HG02852 (cell line): ENCODE measurements around the gene NEIL1.
"Not testable (repeated sequence)": the region's sequence is repeated elsewhere in the genome, so short reads cannot be mapped to it uniquely, and the experiment has no call there.

Experiments
- ATAC-seq: cut with Tn5 transposase; IDR thresholded peaks from one replicate; pipeline ENCODE4 v1.9.1; 2021; ENCODE audit warnings: mild to moderate bottlenecking, moderate library complexity; ENCODE audit not compliant: unreplicated experiment

NEIL1 gene, protein sequence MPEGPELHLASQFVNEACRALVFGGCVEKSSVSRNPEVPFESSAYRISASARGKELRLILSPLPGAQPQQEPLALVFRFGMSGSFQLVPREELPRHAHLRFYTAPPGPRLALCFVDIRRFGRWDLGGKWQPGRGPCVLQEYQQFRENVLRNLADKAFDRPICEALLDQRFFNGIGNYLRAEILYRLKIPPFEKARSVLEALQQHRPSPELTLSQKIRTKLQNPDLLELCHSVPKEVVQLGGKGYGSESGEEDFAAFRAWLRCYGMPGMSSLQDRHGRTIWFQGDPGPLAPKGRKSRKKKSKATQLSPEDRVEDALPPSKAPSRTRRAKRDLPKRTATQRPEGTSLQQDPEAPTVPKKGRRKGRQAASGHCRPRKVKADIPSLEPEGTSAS

GRCh38 chr15:75346796-75347221, at the start of gene NEIL1:
TSS of gene NEIL1 (plus strand) at chr15:75347039. CDS start at chr15:75348906, 1,867 bp downstream.
- no peak for ATAC-seq

DNA sequence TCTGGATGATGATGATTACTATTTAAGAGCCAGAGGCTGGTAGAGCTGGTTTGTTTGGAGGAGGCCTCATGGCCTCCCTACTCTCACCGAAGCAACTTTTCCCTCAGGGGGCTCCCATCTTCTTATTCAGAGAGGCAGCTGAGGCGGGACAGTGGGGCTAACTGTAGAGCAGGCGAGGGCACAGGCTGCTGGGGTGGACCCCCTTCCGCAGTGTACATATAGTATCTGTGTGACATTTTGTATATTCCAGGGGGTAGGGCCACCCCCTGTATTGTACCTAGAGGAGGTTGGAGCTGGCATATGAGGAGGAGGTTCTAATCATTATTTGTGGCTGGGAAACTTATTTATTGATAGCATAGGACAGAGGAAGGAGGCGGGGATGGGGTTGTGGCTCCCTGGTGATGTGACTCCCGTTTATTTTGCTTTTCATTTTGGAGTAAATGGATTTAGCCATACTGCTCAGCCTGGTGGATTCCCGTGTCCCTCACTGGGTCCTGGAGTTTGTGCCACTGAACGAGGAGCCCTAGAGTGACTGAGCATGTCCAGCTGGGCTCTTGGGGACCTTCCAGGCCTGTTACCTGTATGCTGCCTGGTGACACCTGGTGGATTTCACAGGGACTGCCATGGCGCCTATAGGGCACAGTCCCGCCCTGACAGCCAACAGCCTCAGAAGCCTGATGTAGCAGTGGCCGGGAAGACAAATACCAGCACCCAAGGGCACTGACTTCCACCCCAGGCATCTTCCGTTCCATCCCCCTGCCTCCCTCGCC, 48.1 kb upstream of the NEIL1 start:
- ATAC-seq, result not testable (repeated sequence)

GRCh38 chr15:75299311-75299688, 47.5 kb upstream of the NEIL1 start:
- not testable (repeated sequence) for ATAC-seq

GRCh38 chr15:75300026-75300425, 46.8 kb upstream of the NEIL1 start:
- ATAC-seq, result not testable (repeated sequence)

- no peak for ATAC-seq
These were observed 44.5 kb upstream of the NEIL1 start for GRCh38 chr15:75302318-75302717.

- ATAC-seq, result not testable (repeated sequence)
These were observed 44.1 kb upstream of the NEIL1 start for GRCh38 chr15:75302753-75303152.

DNA sequence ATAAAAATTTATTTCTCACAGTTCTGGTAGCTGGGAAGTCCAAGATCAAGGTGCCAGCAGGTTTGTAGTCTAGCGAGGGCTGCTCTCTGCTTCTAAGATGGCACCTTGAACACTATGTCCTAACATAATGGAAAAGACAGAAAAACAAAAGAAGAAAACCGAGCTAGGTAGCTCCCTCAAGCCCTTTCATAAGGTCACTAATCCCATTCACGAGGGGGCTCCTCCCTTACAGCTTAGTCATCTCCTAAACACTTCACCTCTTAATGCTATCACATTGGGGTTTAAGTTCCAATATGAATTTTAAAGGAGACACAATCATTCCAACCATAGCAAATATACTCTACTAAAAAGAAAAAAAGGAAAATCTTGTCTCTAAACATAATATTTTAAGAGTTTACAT, 40.7 kb upstream of the NEIL1 start:
- no peak for ATAC-seq

- ATAC-seq, result no peak
These were observed 39.0 kb upstream of the NEIL1 start for GRCh38 chr15:75307778-75308390.

- no peak for ATAC-seq
These were observed 37.1 kb upstream of the NEIL1 start for GRCh38 chr15:75309711-75310110.

DNA sequence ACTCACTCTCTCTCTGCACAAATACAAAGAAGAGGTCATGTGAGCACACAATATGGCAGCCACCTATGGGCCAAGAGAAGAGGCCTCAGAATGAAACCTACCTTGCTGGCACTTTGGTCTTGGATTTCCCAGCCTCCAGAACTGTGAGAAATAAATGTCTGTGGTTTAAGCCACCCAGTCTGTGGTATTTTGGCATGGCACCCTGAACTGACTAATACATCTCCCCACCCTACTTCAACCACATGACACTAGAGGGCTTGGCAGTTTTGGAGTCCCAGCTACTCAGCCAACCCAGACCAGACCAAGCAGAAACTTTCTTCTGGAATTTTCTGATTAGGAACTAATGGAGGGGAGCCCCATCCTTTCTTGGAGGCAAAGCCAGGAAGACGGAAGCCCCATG, 34.3 kb upstream of the NEIL1 start:
- not testable (repeated sequence) for ATAC-seq

GRCh38 chr15:75313116-75313845, 33.6 kb upstream of the NEIL1 start:
- ATAC-seq, result no peak

DNA sequence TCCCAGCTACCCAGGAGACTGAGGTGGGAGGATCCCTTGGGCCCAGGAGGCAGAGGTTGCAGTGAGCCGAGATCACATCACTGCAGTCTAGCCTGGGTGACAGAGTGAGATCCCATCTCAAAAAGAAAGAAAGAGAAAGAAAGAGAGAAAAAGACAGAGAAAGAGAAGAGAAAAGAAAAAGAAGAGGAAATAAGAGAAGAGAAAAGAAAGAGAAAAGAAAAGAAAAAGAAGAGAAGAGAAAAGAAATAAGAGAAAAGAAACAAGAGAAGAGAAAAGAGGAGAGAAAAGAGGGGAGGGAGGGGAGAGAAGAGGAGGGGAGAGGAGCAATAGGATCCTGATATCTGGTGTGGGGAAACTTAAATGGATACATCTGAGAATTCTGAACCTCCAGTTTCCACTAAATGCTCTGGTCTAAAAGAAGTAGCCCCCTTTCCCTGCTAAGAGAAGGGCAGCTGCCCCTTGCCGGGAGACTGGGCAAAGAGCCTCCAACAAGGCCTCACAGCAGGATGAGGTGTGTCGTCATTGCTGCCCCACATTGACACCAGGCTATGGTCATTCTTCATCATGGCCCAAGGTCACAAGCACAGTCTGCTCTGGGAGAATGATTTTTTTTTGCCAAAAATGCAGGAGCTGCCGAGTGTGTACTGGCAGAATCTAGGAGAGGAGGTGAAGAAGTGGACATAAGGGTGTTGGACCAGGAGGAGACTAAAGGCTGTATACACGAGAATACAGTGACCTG, 32.1 kb upstream of the NEIL1 start:
- no peak for ATAC-seq

DNA sequence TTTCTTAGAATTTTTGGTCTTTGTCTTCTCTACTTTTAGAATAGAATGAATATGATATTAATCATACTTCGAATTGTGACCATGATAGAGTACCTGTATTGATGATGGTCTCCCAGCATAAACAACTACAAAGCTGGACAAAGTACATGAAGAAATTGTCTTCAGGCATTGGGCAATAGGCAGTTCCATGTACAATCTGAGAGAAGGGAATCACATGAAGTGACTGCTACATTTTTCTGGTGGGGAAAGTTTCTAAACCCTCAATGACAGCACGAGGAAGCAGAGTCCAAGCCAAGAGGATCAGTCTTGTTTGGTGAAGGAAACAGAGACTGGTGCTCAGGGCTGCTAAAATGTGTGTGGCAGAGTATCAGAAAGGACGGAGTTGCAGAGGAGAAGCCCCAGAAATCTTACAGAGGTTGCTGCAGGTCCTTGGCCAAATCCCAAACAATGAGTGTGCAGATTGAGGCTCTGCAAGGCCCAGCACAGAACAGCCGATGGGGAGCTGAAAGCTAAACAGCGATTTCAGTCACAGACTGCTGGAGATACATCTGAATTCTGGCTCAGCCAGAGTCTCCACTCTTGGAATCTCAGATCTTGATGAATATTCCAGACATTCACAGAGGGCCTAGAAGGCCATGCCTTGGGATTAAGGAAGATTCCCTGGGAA, 27.5 kb upstream of the NEIL1 start:
- ATAC-seq, result not testable (repeated sequence)

DNA sequence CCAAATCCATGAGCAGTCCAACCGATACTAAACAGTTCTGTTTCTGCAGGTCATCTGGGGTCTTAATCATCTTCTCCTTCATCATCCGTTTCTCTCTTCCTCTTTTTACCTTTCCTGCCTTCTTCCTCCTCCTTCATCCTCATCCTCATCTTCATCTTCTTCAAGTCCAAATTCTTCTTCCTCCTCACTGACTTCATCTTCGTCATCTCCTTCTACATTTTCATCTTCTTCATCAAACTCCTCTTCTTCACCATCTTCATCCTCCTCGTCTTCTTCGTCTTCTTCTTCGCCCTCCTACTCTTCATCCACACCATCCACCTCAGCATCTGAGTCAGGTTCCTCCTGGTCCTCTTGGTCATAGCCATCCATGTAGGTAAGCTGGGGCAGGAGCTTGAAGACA, 25.1 kb upstream of the NEIL1 start:
- no peak for ATAC-seq

DNA sequence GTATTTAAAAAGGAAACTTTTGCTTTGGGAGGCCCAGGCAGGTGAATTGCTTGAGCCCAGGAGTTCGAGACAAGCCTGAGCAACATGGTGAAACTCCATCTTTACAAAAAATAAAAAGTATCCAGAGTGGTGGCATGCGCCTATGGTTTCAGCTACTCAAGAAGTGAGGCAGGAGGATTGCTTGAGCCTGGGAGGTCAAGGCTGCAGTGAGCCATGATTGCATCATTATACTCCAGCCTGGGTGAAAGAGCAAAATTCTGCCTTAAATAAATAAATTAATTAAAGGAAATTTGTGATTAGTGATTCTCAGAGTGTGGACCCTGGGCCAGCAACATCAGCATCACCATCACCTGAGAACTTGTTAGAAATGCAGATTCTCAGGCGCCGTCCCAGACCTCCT, 20.9 kb upstream of the NEIL1 start:
- ATAC-seq, result no peak

DNA sequence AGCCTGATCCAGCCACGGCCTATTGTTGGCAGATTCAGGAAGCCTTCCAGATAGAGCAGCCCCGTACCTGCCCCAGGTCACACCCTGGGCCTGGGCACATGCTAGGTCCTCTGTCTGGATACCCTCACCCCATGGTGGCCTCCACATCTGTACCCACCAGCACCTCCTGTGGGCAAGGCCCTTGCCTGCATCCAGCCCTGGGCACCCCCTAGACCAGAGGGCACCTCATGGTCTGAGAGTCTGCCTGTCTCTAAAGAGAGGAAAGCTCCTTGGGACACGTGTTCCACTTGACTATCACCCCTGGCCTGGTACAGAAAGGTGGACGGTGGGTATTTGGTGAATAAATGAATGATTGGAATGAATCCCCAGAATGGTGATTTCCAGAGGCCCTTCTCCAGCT, 19.8 kb upstream of the NEIL1 start:
- no peak for ATAC-seq

- no peak for ATAC-seq
These were observed 19.3 kb upstream of the NEIL1 start for GRCh38 chr15:75327491-75327890.

GRCh38 chr15:75328493-75329314, 18.1 kb upstream of the NEIL1 start:
- ATAC-seq, result no peak

DNA sequence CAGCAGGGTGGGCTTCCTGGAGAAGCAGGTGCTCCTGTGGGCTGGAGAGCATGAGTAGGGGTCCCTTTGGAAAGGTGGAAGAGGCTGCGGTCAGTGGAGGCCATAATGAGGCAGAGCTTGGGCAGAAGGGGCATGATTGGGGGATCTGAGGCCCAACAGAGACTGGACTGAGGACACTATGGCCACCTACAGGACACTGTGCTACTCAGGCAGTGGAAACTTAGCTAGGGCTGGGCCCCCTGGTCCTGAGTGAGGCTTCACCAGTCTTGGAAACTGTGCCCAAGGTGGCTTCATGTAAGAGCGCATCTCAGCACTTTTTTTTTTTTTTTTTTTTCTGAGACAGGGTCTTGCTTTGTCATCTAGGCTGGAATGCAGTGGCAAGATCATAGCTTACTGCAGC, 17.3 kb upstream of the NEIL1 start:
- no peak for ATAC-seq
